Measurements from ENCODE around the gene TMEM254.
"Not testable (repeated sequence)": the region's sequence is repeated elsewhere in the genome, so short reads cannot be mapped to it uniquely, and the experiment has no call there.

GRCh38 chr10:80098272-80098671 lies 19.8 kb downstream of the TMEM254 start:
- not testable (repeated sequence) for TF ChIP-seq FOXM1, FOXO1 (CRISPR knock-in tag; IDR thresholded peaks at IDR 0.05)
